K562 (cell line): Measurements from ENCODE around the gene CACNA1C. TPM values are rescaled to one million over a fixed set of nuclear protein-coding genes. Genes with fewer than 3 reads are reported as not detected.

Experiments used
- ATAC-seq: fragments of 200-7000 bp; cut with Tn5 transposase; 3 replicates; pipeline ENCODE4 v1.9.1; 2020; ENCODE audit warnings: moderate library complexity
- BruUV-seq: library from RNA; stranded (reverse); fragments of 400-500 nt; replicated peaks from 2 replicates; lab custom pipeline; 2021; lab: Mats Ljungman, UMichigan
- CTCF ChIA-PET: fragments of 300-600 bp; formaldehyde crosslinking; extraction: SDS; loops from one replicate; lab custom pipeline; 2021; ENCODE audit warnings: low intra/inter-chr PET ratio; lab: Yijun Ruan, JAX
- POLR2A ChIA-PET: fragments of 300-600, 350-650 bp; sonication (Branson Sonifier 250); formaldehyde crosslinking; extraction: SDS; loops from one replicate; lab custom pipeline; 2021; ENCODE audit warnings: antibody characterized with exemption, inconsistent platforms; lab: Yijun Ruan, JAX
- DNase-seq, 4 experiments: peaks; one replicate each; pipeline versions ENCODE4 v3.0.0 to v3.0.0-alpha.2; 2011 to 2018; ENCODE audit warnings: low spot score in 3 of 4, mixed read lengths in 3 of 4; ENCODE audit errors: extremely low read depth in 1 of 4
- FAIRE-seq: peaks from 2 replicates; lab custom pipeline; 2011; peaks lifted over from hg19 to GRCh38; lab: Jason Lieb, UNC
- H2AFZ ChIP-seq: 2 replicates; pipeline ENCODE4 v1.6.0; 2011; ENCODE audit warnings: low read depth, low read length, control low read depth, inconsistent platforms
- H3K27ac ChIP-seq: fragments of 200-600 bp; 3 replicates; pipeline ENCODE4 v1.8.0; 2011; ENCODE audit warnings: low read depth, mild to moderate bottlenecking, control low read depth, inconsistent platforms, low read length, moderate library complexity, mixed read lengths; ENCODE audit errors: extremely low read depth
- H3K27me3 ChIP-seq, 2 experiments: fragments of 300-600 bp in 1 of 2; 2 replicates in 1 of 2; 3 replicates in 1 of 2; pipeline versions ENCODE4 v1.6.0 to v1.8.0; 2011; ENCODE audit warnings: inconsistent platforms in 2 of 2, low read length in 2 of 2, mild to moderate bottlenecking in 1 of 2, mixed read lengths in 1 of 2, moderate library complexity in 1 of 2; ENCODE audit not compliant: control insufficient read depth in 2 of 2, insufficient read depth in 2 of 2
- H3K36me3 ChIP-seq: fragments of 300-600 bp; 3 replicates; pipeline ENCODE4 v1.8.0; 2011; ENCODE audit warnings: mild to moderate bottlenecking, low read length, inconsistent platforms; ENCODE audit not compliant: control insufficient read depth, insufficient read depth
- H3K4me1 ChIP-seq, 2 experiments: fragments of 200-600 bp in 1 of 2; replicated peaks in 1 of 2; 2 replicates in 1 of 2; 3 replicates in 1 of 2; pipeline versions ENCODE4 v1.5.1 to v1.8.0; 2011; ENCODE audit warnings: inconsistent platforms in 2 of 2, low read length in 2 of 2, mild to moderate bottlenecking in 1 of 2, mixed read lengths in 1 of 2, moderate library complexity in 1 of 2; ENCODE audit not compliant: control insufficient read depth in 2 of 2, insufficient read depth in 2 of 2
- H3K4me2 ChIP-seq: 2 replicates; pipeline ENCODE4 v1.6.1; 2011; ENCODE audit warnings: low read length, control low read depth, inconsistent platforms, mixed read lengths; ENCODE audit not compliant: insufficient read depth
- H3K4me3 ChIP-seq: fragments of 200-600 bp; sonication (generic), shearing (Covaris generic); 2 replicates; pipeline ENCODE4 v1.5.1; 2016; ENCODE audit warnings: control low read depth, inconsistent platforms
- H3K79me2 ChIP-seq: fragments of 200-600 bp; 3 replicates; pipeline ENCODE4 v1.8.0; 2011; ENCODE audit warnings: low read length, inconsistent platforms; ENCODE audit not compliant: control insufficient read depth, insufficient read depth
- H3K9ac ChIP-seq, 2 experiments: 2 replicates each; pipeline versions ENCODE4 v1.6.0 to v1.6.1; 2011; ENCODE audit warnings: low read depth in 2 of 2, low read length in 2 of 2, control low read depth in 1 of 2, inconsistent platforms in 1 of 2, mild to moderate bottlenecking in 1 of 2, mixed read lengths in 1 of 2; ENCODE audit not compliant: insufficient read depth in 1 of 2
- H3K9me1 ChIP-seq: one replicate; pipeline ENCODE4 v1.6.0; 2011; ENCODE audit warnings: inconsistent platforms, mild to moderate bottlenecking, low read length, moderate library complexity; ENCODE audit not compliant: control insufficient read depth, insufficient read depth
- H3K9me3 ChIP-seq: replicated peaks from 2 replicates; pipeline ENCODE4 v1.5.1; 2011; ENCODE audit warnings: low read depth, low read length, inconsistent platforms; ENCODE audit not compliant: control insufficient read depth, insufficient read depth
- H4K20me1 ChIP-seq: replicated peaks from 2 replicates; pipeline ENCODE4 v1.6.1; 2011; ENCODE audit warnings: low read length, inconsistent platforms, mixed read lengths; ENCODE audit not compliant: control insufficient read depth, insufficient read depth
- FOXK1 ChIP-seq: sonication (generic); formaldehyde crosslinking; IDR thresholded peaks from 2 replicates; pipeline ENCODE4 v1.8.0; 2022; ENCODE audit warnings: missing genetic modification reagents, mild to moderate bottlenecking, borderline replicate concordance
- FUS ChIP-seq: fragments of 200-400 bp; formaldehyde crosslinking; optimal IDR thresholded peaks from 2 replicates; pipeline ENCODE3; 2017; ENCODE audit warnings: low read depth, low read length
- KAT8 ChIP-seq: fragments of 450-650 bp; IDR thresholded peaks from 2 replicates; pipeline ENCODE4 v1.6.1; 2016; ENCODE audit warnings: low read depth, mild to moderate bottlenecking
- NR2F6 ChIP-seq: fragments of 450-650 bp; formaldehyde crosslinking; IDR thresholded peaks from 2 replicates; pipeline ENCODE4 v1.4.0; 2020; ENCODE audit warnings: mild to moderate bottlenecking
- RBM17 ChIP-seq: fragments of 200-400 bp; formaldehyde crosslinking; IDR thresholded peaks from 2 replicates; pipeline ENCODE4 v1.6.1; 2017; ENCODE audit warnings: low read depth, mild to moderate bottlenecking, low read length, borderline replicate concordance
- SMAD1 ChIP-seq: fragments of 150-350 bp; IDR thresholded peaks from 2 replicates; pipeline ENCODE4 v1.6.1; 2014; ENCODE audit warnings: low read length, low read depth; ENCODE audit not compliant: partially characterized antibody
- TFAM ChIP-seq: fragments of 250-450 bp; sonication (Bioruptor Pico); conservative IDR thresholded peaks from 2 replicates; pipeline ENCODE4 v1.5.0; 2021; ENCODE audit warnings: mild to moderate bottlenecking, moderate library complexity
- WGBS: fragments of 100-300 bp; shearing (Covaris generic); methylation state at CpG from one replicate; pipeline ENCODE4 v1.1.6; 2016; ENCODE audit warnings: low coverage, mixed read lengths; ENCODE audit not compliant: insufficient coverage; ENCODE audit errors: missing lambda C conversion rate; 5-methylcytosine and 5-hydroxymethylcytosine counted together
- in situ Hi-C: fragments of 300-500 bp; cut with MboI; formaldehyde crosslinking; loops from 4 replicates; pipeline ENCODE4 v1.15.0; 2018; ENCODE audit warnings: inconsistent platforms, mixed read lengths
- intact Hi-C: fragments of 100-400 bp; cut with micrococcal nuclease; formaldehyde crosslinking; loops from 2 replicates; pipeline ENCODE4 v1.14.2; 2022
- polyA plus RNA-seq, 8 experiments: library from polyadenylated mRNA; depleted of rRNA in 4 of 8; stranded (reverse) in 5 of 8; unstranded in 3 of 8; fragments of >200 nt; fragmentation: Nextera tagmentation in 2 of 8; fragmentation: Illumina TruSeq in 1 of 8; extraction: Ambion mirVana in 2 of 8; extraction: Trizol in 1 of 8; gene quantifications; 2 replicates each; pipeline versions ENCODE4 v1.2.1 to v1.2.3, GENCODE V29; 2011 to 2014; ENCODE audit warnings: inconsistent platforms in 1 of 8, missing spikeins in 1 of 8
- total RNA-seq, 7 experiments: library from RNA; depleted of rRNA in 6 of 7; stranded (reverse); fragments of >200 nt in 6 of 7; fragmentation: Illumina TruSeq in 2 of 7; extraction: Trizol in 2 of 7; gene quantifications; 2 replicates each; pipeline versions ENCODE4 v1.2.1 to v1.2.3, GENCODE V29; 2011 to 2021; ENCODE audit warnings: low replicate concordance in 1 of 7
- TF ChIP-seq, protein P1 (sequence below): fragments of 450-650 bp; formaldehyde crosslinking; IDR thresholded peaks from 2 replicates; pipeline ENCODE4 v1.4.0; 2020; ENCODE audit warnings: mild to moderate bottlenecking, moderate library complexity
- TF ChIP-seq, protein P2 (sequence below): sonication (generic); IDR thresholded peaks from 2 replicates; pipeline ENCODE4 v1.6.1; 2016

CACNA1C gene
- total and polyA plus RNA-seq, 9 of the 15 experiments (the other 6 are each of a cell fraction or from before 2014, with no cell fraction given): not detected

DNA sequence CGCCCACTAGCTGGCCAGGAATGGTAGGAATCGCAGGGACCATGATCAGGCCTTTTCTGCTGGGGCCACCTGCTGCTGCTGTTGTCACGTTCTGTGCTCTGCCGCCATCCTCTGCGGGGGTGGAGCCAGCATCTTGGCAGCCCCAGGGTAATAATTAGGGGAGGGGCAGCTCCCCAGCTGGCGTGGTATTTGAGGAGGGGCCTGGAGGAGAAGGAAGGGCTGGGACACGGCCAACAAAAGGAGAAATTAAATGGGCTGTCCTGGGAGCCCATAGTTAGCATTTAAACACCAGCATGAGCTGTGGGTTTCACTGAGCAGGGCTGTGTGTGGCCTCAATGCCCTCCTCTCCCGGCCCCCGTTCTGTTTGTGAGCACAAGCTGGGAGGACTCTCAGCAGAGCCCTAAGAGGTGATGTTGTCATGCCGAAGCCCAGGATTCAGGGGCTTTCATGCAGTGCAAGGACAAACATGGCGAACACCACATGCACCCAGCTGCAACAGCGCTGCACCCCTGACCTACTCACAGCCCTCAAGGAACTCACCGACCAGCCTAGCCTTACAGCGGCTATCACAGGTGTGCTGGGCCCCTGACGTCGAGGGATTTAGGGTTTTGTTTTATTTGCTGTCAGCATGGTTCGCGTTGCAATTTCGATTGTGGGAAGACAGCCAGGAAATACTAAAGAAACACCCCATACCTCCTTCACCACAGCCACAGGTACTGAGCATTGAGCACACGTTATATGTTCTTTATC lies 324.3 kb downstream of the CACNA1C start:
- Histone ChIP-seq H3K4me1 (no peaks in the 10 kb centered on the region), H3K9ac (no peak overlapping the region), H3K27ac (no peak overlapping the region), H3K4me2 (no peak overlapping the region), H2AFZ (no peak overlapping the region), H4K20me1 (no peaks in the 10 kb centered on the region), H3K79me2 (no peaks in the 10 kb centered on the region), H3K27me3 (peaks cover 5 to 28% of the 10 kb centered on the region in 2 experiments; a peak in 3 of 5 replicates), H3K9me1 (no peaks in the 10 kb centered on the region), H3K36me3 (no peaks in the 10 kb centered on the region), H3K4me3 (no peak overlapping the region), H3K9me3 (no peaks in the 10 kb centered on the region)
- FAIRE-seq: no peak
- BruUV-seq: no TSS peak
- CTCF ChIA-PET: no interaction called here
- intact Hi-C loops: no loop called here
- no peak for ATAC-seq
- 5% methylated on average over 14 of the region's 20 CpGs for WGBS
- TF ChIP-seq RBM17 (no peak), FUS (no peak), SMAD1 (no peak), TFAM (CRISPR knock-in tag) (no peak), KAT8 (no peak), FOXK1 (CRISPR knock-in tag) (no peak), NR2F6 (no peak)
- TF ChIP-seq, protein P1, sequence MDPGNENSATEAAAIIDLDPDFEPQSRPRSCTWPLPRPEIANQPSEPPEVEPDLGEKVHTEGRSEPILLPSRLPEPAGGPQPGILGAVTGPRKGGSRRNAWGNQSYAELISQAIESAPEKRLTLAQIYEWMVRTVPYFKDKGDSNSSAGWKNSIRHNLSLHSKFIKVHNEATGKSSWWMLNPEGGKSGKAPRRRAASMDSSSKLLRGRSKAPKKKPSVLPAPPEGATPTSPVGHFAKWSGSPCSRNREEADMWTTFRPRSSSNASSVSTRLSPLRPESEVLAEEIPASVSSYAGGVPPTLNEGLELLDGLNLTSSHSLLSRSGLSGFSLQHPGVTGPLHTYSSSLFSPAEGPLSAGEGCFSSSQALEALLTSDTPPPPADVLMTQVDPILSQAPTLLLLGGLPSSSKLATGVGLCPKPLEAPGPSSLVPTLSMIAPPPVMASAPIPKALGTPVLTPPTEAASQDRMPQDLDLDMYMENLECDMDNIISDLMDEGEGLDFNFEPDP (CRISPR knock-in tag): no peak
- TF ChIP-seq, protein P2, sequence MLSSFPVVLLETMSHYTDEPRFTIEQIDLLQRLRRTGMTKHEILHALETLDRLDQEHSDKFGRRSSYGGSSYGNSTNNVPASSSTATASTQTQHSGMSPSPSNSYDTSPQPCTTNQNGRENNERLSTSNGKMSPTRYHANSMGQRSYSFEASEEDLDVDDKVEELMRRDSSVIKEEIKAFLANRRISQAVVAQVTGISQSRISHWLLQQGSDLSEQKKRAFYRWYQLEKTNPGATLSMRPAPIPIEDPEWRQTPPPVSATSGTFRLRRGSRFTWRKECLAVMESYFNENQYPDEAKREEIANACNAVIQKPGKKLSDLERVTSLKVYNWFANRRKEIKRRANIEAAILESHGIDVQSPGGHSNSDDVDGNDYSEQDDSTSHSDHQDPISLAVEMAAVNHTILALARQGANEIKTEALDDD: no peak
- TF ChIP-seq, all 486 proteins: peak for 0
- no peak for DNase-seq
- POLR2A ChIA-PET: no interaction called here
- in situ Hi-C loops: no loop called here
